Osteoblast (primary cell): ENCODE measurements around the gene AMDHD1. TPM values are rescaled to one million over a fixed set of nuclear protein-coding genes. Genes with fewer than 3 reads are reported as not detected.

Source experiments
- DNase-seq: peaks from one replicate; pipeline ENCODE4 v3.0.0; 2011; ENCODE audit warnings: low spot score, mixed read lengths; ENCODE audit not compliant: insufficient read length; ENCODE audit errors: missing footprints
- H2AFZ ChIP-seq: 2 replicates; pipeline ENCODE4 v1.6.0; 2011; ENCODE audit warnings: mild to moderate bottlenecking, low read length
- H3K27ac ChIP-seq: 2 replicates; pipeline ENCODE4 v1.5.1; 2011; ENCODE audit warnings: mild to moderate bottlenecking, low read depth, low read length, moderate library complexity
- H3K27me3 ChIP-seq: 2 replicates; pipeline ENCODE4 v1.6.0; 2012; ENCODE audit warnings: mild to moderate bottlenecking, control low read depth, inconsistent platforms, low read length, moderate library complexity; ENCODE audit not compliant: insufficient read depth
- H3K36me3 ChIP-seq: 2 replicates; pipeline ENCODE4 v1.5.1; 2011; ENCODE audit warnings: mild to moderate bottlenecking, low read length, control low read depth, moderate library complexity; ENCODE audit not compliant: insufficient read depth
- H3K4me1 ChIP-seq: 2 replicates; pipeline ENCODE4 v1.5.1; 2011; ENCODE audit warnings: mild to moderate bottlenecking, low read length, control low read depth, moderate library complexity; ENCODE audit not compliant: insufficient read depth
- H3K4me2 ChIP-seq: 2 replicates; pipeline ENCODE4 v1.6.0; 2011; ENCODE audit warnings: mild to moderate bottlenecking, low read length; ENCODE audit not compliant: insufficient read depth
- H3K4me3 ChIP-seq: fragments of 200-600 bp; sonication (generic); 3 replicates; pipeline ENCODE4 v1.5.1; 2012; ENCODE audit warnings: mild to moderate bottlenecking, low read length, inconsistent platforms; ENCODE audit not compliant: insufficient read depth
- H3K79me2 ChIP-seq: 2 replicates; pipeline ENCODE4 v1.6.0; 2012; ENCODE audit warnings: mild to moderate bottlenecking, low read length, control low read depth, inconsistent platforms; ENCODE audit not compliant: insufficient read depth
- H3K9me3 ChIP-seq: 2 replicates; pipeline ENCODE4 v1.5.1; 2011; ENCODE audit warnings: low read depth, low read length, control low read depth
- H4K20me1 ChIP-seq: 2 replicates; pipeline ENCODE4 v1.6.0; 2012; ENCODE audit warnings: mild to moderate bottlenecking, low read length, control low read depth; ENCODE audit not compliant: insufficient read depth
- CTCF ChIP-seq: IDR thresholded peaks from 2 replicates; pipeline ENCODE4 v1.5.1; 2011; ENCODE audit warnings: mild to moderate bottlenecking, low read depth, low read length, moderate library complexity; ENCODE audit errors: extremely low read depth
- total RNA-seq: library from RNA; depleted of rRNA; stranded (reverse); fragments of >200 nt; gene quantifications from 2 replicates; pipeline ENCODE4 v1.2.3, GENCODE V29; 2012

The AMDHD1 gene
- total RNA-seq, 1 donor = 0.36 TPM

GRCh38 chr12:95980437-95980836, 37.3 kb downstream of the AMDHD1 start:
- Histone ChIP-seq H3K27me3 (peaks cover 14% of the 10 kb centered on the region), H3K27ac (no peak overlapping the region), H3K4me2 (no peak overlapping the region), H3K4me3 (no peak overlapping the region), H3K36me3 (no peaks in the 10 kb centered on the region), H3K4me1 (no peaks in the 10 kb centered on the region), H3K79me2 (no peaks in the 10 kb centered on the region), H4K20me1 (no peaks in the 10 kb centered on the region), H2AFZ (no peak overlapping the region), H3K9me3 (no peaks in the 10 kb centered on the region)
- no peak for TF ChIP-seq CTCF
- DNase-seq = no peak

- no peak overlapping the region for H3K4me2 ChIP-seq
- H3K4me1 ChIP-seq = no peaks in the 10 kb centered on the region
- no peaks in the 10 kb centered on the region for H3K79me2 ChIP-seq
- TF ChIP-seq CTCF = no peak
- no peaks in the 10 kb centered on the region for H3K9me3 ChIP-seq
- no peak overlapping the region for H3K27ac ChIP-seq
- no peaks in the 10 kb centered on the region for H3K36me3 ChIP-seq
- H4K20me1 ChIP-seq = no peaks in the 10 kb centered on the region
- DNase-seq = no peak
- no peak overlapping the region for H3K4me3 ChIP-seq
- peaks cover 14% of the 10 kb centered on the region for H3K27me3 ChIP-seq
- no peak overlapping the region for H2AFZ ChIP-seq
These were observed 39.5 kb downstream of the AMDHD1 start for GRCh38 chr12:95982602-95983001.

- TF ChIP-seq CTCF = no peak
- DNase-seq = no peak
- H3K27me3 ChIP-seq = peaks cover 12% of the 10 kb centered on the region
These were observed 41.6 kb downstream of the AMDHD1 start for GRCh38 chr12:95984682-95985081.

GRCh38 chr12:95986635-95987570, 43.8 kb downstream of the AMDHD1 start:
- no peak for DNase-seq
- no peak overlapping the region for H3K4me3 ChIP-seq
- no peak overlapping the region for H3K27ac ChIP-seq
- no peaks in the 10 kb centered on the region for H3K9me3 ChIP-seq
- no peaks in the 10 kb centered on the region for H3K36me3 ChIP-seq
- peaks cover 12% of the 10 kb centered on the region for H3K27me3 ChIP-seq
- H3K79me2 ChIP-seq = no peaks in the 10 kb centered on the region
- no peak overlapping the region for H3K4me2 ChIP-seq
- H2AFZ ChIP-seq = no peak overlapping the region
- no peaks in the 10 kb centered on the region for H3K4me1 ChIP-seq
- H4K20me1 ChIP-seq = no peaks in the 10 kb centered on the region
- TF ChIP-seq CTCF = no peak

More at GRCh38 chr12:95984682-95985081, 41.6 kb downstream of the AMDHD1 start:
- Histone ChIP-seq H3K36me3 (no peaks in the 10 kb centered on the region), H4K20me1 (no peaks in the 10 kb centered on the region), H3K9me3 (no peaks in the 10 kb centered on the region), H3K4me1 (no peaks in the 10 kb centered on the region), H3K79me2 (no peaks in the 10 kb centered on the region), H3K4me3 (no peak overlapping the region), H2AFZ (no peak overlapping the region), H3K4me2 (no peak overlapping the region), H3K27ac (no peak overlapping the region)
